RWPE2 (cell line): ENCODE data around the gene TPD52L2.

Experiments
- ATAC-seq: fragments of 200-7000 bp; cut with Tn5 transposase; 3 replicates; pipeline ENCODE4 v1.9.1; 2021; ENCODE audit warnings: low read depth
- DNase-seq: peaks from one replicate; pipeline ENCODE4 v3.0.0-alpha.2; 2020; ENCODE audit warnings: low spot score
- H3K27ac ChIP-seq: fragments of 450-650 bp; 2 replicates; pipeline ENCODE4 v1.5.1; 2017; ENCODE audit warnings: mild to moderate bottlenecking; ENCODE audit not compliant: poor library complexity, severe bottlenecking
- H3K27me3 ChIP-seq: fragments of 250-450 bp; sonication (Bioruptor Pico); 2 replicates; pipeline ENCODE4 v1.5.1; 2021; ENCODE audit warnings: mild to moderate bottlenecking, moderate library complexity; ENCODE audit not compliant: insufficient read depth, poor library complexity, severe bottlenecking
- H3K36me3 ChIP-seq: fragments of 250-450 bp; sonication (Bioruptor Pico); 2 replicates; pipeline ENCODE4 v1.5.1; 2020; ENCODE audit warnings: low read depth, mild to moderate bottlenecking, moderate library complexity
- H3K4me1 ChIP-seq: fragments of 250-450 bp; sonication (Bioruptor Pico); 2 replicates; pipeline ENCODE4 v1.5.1; 2021; ENCODE audit warnings: mild to moderate bottlenecking, moderate library complexity; ENCODE audit not compliant: insufficient read depth, poor library complexity, severe bottlenecking
- H3K4me3 ChIP-seq: fragments of 250-450 bp; sonication (Bioruptor Pico); 2 replicates; pipeline ENCODE4 v1.5.1; 2021; ENCODE audit warnings: mild to moderate bottlenecking, moderate library complexity; ENCODE audit not compliant: severe bottlenecking
- H3K9me3 ChIP-seq: fragments of 250-450 bp; sonication (Bioruptor Pico); 2 replicates; pipeline ENCODE4 v1.5.1; 2021; ENCODE audit warnings: mild to moderate bottlenecking, moderate library complexity; ENCODE audit not compliant: severe bottlenecking
- CTCF ChIP-seq: fragments of 450-650 bp; IDR thresholded peaks from one replicate; pipeline ENCODE4 v1.5.1; 2017; ENCODE audit warnings: mild to moderate bottlenecking, moderate library complexity; ENCODE audit not compliant: poor library complexity, severe bottlenecking

The TPD52L2 gene

DNA sequence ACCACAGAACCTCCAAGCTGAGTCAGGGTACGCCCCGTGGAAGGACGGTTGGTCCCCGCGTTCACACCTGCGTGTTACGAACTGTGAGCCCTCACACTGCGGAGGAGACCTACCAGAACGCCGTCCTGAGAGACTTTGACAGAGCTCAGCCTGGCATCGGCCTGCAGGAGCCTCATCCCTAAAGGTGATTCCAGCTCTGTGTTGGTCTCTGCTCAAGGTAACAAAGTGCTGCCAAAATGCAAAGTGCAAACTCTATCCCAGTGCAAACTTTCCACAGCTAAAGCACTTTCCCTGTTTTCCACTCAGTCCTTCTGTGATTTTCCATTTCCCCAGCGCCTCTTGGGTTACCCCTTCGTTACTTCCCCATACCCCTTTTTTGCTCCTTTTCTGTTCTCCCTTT lies 25.4 kb upstream of the TPD52L2 start:
- ATAC-seq (no peak), DNase-seq (no peak)
- peaks cover 1% of the 10 kb centered on the region for H3K4me1 ChIP-seq

GRCh38 chr20:63840405-63840828 lies 24.7 kb upstream of the TPD52L2 start:
- peak; percentile 80 for DNase-seq
- Histone ChIP-seq H3K4me1 (no peaks in the 10 kb centered on the region), H3K27ac (no peak overlapping the region), H3K27me3 (peaks cover 19% of the 10 kb centered on the region), H3K4me3 (no peak overlapping the region), H3K9me3 (no peaks in the 10 kb centered on the region), H3K36me3 (no peaks in the 10 kb centered on the region)
- no peak for ATAC-seq
- TF ChIP-seq CTCF = no peak

More for the DNA sequence above, 25.4 kb upstream of the TPD52L2 start:
- Histone ChIP-seq H3K36me3 (no peaks in the 10 kb centered on the region), H3K27ac (no peak overlapping the region), H3K27me3 (peaks cover 12% of the 10 kb centered on the region), H3K4me3 (no peak overlapping the region), H3K9me3 (no peaks in the 10 kb centered on the region)
- TF ChIP-seq CTCF = no peak

DNA sequence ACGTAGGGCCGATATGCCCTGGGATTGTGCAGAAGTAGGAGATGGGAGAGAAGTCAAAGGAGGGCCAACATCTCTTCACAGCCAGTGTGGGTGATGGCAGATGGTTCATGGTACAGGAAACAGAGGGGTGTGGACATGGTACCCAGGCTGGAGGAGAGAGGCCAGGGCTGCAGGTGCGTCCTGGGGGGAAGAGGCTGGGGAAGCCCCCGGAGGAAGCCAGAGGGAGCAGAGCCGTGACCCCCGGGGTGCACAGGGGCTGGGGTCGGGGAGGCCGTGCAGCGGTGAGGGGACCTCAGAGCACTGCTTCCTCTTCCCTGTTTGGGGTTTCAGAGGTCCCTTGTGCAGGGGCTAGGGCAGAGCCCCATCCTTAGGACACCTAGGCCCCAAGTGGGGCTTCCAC lies 22.8 kb upstream of the TPD52L2 start:
- Histone ChIP-seq H3K27ac (no peak overlapping the region), H3K4me3 (no peak overlapping the region), H3K9me3 (no peaks in the 10 kb centered on the region), H3K36me3 (no peaks in the 10 kb centered on the region), H3K27me3 (peaks cover 20% of the 10 kb centered on the region), H3K4me1 (no peaks in the 10 kb centered on the region)
- TF ChIP-seq CTCF = no peak
- ATAC-seq = no peak
- no peak for DNase-seq

GRCh38 chr20:63843222-63843621 lies 21.8 kb upstream of the TPD52L2 start:
- peak; percentile 82 for DNase-seq
- no peak overlapping the region for H3K4me3 ChIP-seq
- no peak for ATAC-seq
- no peaks in the 10 kb centered on the region for H3K9me3 ChIP-seq
- no peak for TF ChIP-seq CTCF
- no peaks in the 10 kb centered on the region for H3K36me3 ChIP-seq
- no peak overlapping the region for H3K27ac ChIP-seq
- no peaks in the 10 kb centered on the region for H3K4me1 ChIP-seq
- H3K27me3 ChIP-seq = peaks cover 20% of the 10 kb centered on the region

GRCh38 chr20:63843778-63844177 lies 21.3 kb upstream of the TPD52L2 start:
- Histone ChIP-seq H3K27me3 (peaks cover 20% of the 10 kb centered on the region), H3K4me3 (no peak overlapping the region), H3K9me3 (no peaks in the 10 kb centered on the region), H3K36me3 (no peaks in the 10 kb centered on the region), H3K27ac (no peak overlapping the region), H3K4me1 (no peaks in the 10 kb centered on the region)
- 0 out of 3 replicates have a peak, but pooled peaks have one; percentile 5 for ATAC-seq
- no peak for TF ChIP-seq CTCF
- DNase-seq = peak; percentile 78
